Spleen (tissue), 7 donors: ENCODE data around the gene CDH18.

Source experiments
- CTCF ChIP-seq, 11 experiments: fragments of 200-600 bp in 7 of 11; fragments of 450-650 bp in 4 of 11; sonication (generic) in 4 of 11; IDR thresholded peaks in 8 of 11; conservative IDR thresholded peaks in 3 of 11; 1 replicate in 7 of 11; 2 replicates in 4 of 11; pipeline versions ENCODE4 v1.4.0 to v1.8.0; 2016 to 2021; ENCODE audit warnings: antibody characterized with exemption in 11 of 11, inconsistent platforms in 4 of 11, mild to moderate bottlenecking in 1 of 11
- POLR2A ChIP-seq, 3 donors: fragments of 450-650 bp; IDR thresholded peaks; one replicate each; pipeline ENCODE4 v1.5.1; 2017; ENCODE audit warnings: antibody characterized with exemption in 3 of 3, mild to moderate bottlenecking in 1 of 3
- POLR2AphosphoS5 ChIP-seq, 3 donors: sonication (generic); formaldehyde crosslinking; IDR thresholded peaks; one replicate each; pipeline ENCODE4 v1.5.1; 2017; ENCODE audit warnings: antibody characterized with exemption in 3 of 3
- donor health status: DM: no; HTN: no; CAD: no; lungs with moderate emphysema.
- donor health status: DM: no; HTN: no; CAD: no.
- donor health status: DM: no; HTN: no; CAD: no.

GRCh38 chr5:19862711-19863110 lies 125.3 kb downstream of the CDH18 start:
- no peak for TF ChIP-seq CTCF (IDR thresholded peaks at IDR 0.05 in 8 of 11, conservative IDR thresholded peaks at IDR 0.05 in 3 of 11)
- TF ChIP-seq POLR2A (IDR thresholded peaks at IDR 0.05), result no peak
- TF ChIP-seq POLR2AphosphoS5 (IDR thresholded peaks at IDR 0.05), result no peak
